ENCODE results near the gene SNED1. TPM values are rescaled to one million over a fixed set of nuclear protein-coding genes. Genes with fewer than 3 reads are reported as not detected.
A peak's percentile ranks its signal among the peaks of the same experiment; 100 is the strongest.

SNED1 gene
- total and polyA plus RNA-seq, 9 of the 15 experiments (the other 6 are each of a cell fraction or from before 2014, with no cell fraction given), result 0.03 to 0.07 (median 0.05) TPM; not detected in 5

DNA sequence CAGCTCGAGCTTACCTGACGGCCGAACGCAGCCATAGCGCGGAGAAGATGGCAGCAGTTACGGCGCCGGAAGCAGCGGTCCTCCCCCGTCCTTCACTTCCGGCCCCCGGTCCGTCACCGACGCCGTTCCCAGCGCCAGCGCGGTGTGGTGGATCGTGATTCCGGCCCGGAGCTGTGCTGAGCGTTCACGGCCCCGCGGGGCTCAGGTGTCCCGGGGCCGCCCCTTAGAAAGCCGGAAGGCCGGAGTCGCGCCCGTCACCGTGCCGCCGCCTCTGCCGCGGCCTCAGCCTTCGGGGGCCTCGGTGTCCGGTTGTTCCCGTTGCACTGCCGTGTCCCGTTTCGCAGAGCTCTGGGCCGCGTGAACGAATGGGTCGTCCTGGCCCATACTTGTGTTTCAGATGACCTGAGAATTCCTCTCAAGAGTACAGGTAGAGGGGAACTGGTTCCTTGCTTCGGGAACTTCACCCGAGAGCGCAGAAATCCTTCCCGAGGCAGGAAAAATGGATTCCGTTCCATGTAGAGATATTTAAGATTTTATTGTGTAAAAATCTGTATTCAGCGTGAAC is 103.9 kb downstream of the SNED1 start, which contains the start of gene MTERF4 (continued):
- TF ChIP-seq ZBED1 (IDR thresholded peaks at IDR 0.05) (0 out of 2 replicates have a peak, but pooled peaks have one; percentile 55), ZNF12 (CRISPR knock-in tag; IDR thresholded peaks at IDR 0.05) (no peak), CREBBP (IDR thresholded peaks at IDR 0.05; ENCODE audit: low read depth, low read length) (no peak), SAFB (IDR thresholded peaks at IDR 0.05; ENCODE audit: borderline replicate concordance, low read depth, low read length) (peak; percentile 52; the same call in 1 of the 2 replicates)
- TF ChIP-seq, protein P1, sequence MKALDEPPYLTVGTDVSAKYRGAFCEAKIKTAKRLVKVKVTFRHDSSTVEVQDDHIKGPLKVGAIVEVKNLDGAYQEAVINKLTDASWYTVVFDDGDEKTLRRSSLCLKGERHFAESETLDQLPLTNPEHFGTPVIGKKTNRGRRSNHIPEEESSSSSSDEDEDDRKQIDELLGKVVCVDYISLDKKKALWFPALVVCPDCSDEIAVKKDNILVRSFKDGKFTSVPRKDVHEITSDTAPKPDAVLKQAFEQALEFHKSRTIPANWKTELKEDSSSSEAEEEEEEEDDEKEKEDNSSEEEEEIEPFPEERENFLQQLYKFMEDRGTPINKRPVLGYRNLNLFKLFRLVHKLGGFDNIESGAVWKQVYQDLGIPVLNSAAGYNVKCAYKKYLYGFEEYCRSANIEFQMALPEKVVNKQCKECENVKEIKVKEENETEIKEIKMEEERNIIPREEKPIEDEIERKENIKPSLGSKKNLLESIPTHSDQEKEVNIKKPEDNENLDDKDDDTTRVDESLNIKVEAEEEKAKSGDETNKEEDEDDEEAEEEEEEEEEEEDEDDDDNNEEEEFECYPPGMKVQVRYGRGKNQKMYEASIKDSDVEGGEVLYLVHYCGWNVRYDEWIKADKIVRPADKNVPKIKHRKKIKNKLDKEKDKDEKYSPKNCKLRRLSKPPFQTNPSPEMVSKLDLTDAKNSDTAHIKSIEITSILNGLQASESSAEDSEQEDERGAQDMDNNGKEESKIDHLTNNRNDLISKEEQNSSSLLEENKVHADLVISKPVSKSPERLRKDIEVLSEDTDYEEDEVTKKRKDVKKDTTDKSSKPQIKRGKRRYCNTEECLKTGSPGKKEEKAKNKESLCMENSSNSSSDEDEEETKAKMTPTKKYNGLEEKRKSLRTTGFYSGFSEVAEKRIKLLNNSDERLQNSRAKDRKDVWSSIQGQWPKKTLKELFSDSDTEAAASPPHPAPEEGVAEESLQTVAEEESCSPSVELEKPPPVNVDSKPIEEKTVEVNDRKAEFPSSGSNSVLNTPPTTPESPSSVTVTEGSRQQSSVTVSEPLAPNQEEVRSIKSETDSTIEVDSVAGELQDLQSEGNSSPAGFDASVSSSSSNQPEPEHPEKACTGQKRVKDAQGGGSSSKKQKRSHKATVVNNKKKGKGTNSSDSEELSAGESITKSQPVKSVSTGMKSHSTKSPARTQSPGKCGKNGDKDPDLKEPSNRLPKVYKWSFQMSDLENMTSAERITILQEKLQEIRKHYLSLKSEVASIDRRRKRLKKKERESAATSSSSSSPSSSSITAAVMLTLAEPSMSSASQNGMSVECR (CRISPR knock-in tag; IDR thresholded peaks at IDR 0.05), result peak; percentile 88
- TF ChIP-seq, protein P2, sequence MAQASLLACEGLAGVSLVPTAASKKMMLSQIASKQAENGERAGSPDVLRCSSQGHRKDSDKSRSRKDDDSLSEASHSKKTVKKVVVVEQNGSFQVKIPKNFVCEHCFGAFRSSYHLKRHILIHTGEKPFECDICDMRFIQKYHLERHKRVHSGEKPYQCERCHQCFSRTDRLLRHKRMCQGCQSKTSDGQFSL (CRISPR knock-in tag; IDR thresholded peaks at IDR 0.05), result no peak
- TF ChIP-seq, protein P2 (tag; IDR thresholded peaks at IDR 0.05), result no peak
- TF ChIP-seq, protein P3, sequence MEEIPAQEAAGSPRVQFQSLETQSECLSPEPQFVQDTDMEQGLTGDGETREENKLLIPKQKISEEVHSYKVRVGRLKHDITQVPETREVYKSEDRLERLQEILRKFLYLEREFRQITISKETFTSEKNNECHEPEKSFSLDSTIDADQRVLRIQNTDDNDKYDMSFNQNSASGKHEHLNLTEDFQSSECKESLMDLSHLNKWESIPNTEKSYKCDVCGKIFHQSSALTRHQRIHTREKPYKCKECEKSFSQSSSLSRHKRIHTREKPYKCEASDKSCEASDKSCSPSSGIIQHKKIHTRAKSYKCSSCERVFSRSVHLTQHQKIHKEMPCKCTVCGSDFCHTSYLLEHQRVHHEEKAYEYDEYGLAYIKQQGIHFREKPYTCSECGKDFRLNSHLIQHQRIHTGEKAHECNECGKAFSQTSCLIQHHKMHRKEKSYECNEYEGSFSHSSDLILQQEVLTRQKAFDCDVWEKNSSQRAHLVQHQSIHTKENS (CRISPR knock-in tag; IDR thresholded peaks at IDR 0.05), result no peak
- TF ChIP-seq, protein P4, sequence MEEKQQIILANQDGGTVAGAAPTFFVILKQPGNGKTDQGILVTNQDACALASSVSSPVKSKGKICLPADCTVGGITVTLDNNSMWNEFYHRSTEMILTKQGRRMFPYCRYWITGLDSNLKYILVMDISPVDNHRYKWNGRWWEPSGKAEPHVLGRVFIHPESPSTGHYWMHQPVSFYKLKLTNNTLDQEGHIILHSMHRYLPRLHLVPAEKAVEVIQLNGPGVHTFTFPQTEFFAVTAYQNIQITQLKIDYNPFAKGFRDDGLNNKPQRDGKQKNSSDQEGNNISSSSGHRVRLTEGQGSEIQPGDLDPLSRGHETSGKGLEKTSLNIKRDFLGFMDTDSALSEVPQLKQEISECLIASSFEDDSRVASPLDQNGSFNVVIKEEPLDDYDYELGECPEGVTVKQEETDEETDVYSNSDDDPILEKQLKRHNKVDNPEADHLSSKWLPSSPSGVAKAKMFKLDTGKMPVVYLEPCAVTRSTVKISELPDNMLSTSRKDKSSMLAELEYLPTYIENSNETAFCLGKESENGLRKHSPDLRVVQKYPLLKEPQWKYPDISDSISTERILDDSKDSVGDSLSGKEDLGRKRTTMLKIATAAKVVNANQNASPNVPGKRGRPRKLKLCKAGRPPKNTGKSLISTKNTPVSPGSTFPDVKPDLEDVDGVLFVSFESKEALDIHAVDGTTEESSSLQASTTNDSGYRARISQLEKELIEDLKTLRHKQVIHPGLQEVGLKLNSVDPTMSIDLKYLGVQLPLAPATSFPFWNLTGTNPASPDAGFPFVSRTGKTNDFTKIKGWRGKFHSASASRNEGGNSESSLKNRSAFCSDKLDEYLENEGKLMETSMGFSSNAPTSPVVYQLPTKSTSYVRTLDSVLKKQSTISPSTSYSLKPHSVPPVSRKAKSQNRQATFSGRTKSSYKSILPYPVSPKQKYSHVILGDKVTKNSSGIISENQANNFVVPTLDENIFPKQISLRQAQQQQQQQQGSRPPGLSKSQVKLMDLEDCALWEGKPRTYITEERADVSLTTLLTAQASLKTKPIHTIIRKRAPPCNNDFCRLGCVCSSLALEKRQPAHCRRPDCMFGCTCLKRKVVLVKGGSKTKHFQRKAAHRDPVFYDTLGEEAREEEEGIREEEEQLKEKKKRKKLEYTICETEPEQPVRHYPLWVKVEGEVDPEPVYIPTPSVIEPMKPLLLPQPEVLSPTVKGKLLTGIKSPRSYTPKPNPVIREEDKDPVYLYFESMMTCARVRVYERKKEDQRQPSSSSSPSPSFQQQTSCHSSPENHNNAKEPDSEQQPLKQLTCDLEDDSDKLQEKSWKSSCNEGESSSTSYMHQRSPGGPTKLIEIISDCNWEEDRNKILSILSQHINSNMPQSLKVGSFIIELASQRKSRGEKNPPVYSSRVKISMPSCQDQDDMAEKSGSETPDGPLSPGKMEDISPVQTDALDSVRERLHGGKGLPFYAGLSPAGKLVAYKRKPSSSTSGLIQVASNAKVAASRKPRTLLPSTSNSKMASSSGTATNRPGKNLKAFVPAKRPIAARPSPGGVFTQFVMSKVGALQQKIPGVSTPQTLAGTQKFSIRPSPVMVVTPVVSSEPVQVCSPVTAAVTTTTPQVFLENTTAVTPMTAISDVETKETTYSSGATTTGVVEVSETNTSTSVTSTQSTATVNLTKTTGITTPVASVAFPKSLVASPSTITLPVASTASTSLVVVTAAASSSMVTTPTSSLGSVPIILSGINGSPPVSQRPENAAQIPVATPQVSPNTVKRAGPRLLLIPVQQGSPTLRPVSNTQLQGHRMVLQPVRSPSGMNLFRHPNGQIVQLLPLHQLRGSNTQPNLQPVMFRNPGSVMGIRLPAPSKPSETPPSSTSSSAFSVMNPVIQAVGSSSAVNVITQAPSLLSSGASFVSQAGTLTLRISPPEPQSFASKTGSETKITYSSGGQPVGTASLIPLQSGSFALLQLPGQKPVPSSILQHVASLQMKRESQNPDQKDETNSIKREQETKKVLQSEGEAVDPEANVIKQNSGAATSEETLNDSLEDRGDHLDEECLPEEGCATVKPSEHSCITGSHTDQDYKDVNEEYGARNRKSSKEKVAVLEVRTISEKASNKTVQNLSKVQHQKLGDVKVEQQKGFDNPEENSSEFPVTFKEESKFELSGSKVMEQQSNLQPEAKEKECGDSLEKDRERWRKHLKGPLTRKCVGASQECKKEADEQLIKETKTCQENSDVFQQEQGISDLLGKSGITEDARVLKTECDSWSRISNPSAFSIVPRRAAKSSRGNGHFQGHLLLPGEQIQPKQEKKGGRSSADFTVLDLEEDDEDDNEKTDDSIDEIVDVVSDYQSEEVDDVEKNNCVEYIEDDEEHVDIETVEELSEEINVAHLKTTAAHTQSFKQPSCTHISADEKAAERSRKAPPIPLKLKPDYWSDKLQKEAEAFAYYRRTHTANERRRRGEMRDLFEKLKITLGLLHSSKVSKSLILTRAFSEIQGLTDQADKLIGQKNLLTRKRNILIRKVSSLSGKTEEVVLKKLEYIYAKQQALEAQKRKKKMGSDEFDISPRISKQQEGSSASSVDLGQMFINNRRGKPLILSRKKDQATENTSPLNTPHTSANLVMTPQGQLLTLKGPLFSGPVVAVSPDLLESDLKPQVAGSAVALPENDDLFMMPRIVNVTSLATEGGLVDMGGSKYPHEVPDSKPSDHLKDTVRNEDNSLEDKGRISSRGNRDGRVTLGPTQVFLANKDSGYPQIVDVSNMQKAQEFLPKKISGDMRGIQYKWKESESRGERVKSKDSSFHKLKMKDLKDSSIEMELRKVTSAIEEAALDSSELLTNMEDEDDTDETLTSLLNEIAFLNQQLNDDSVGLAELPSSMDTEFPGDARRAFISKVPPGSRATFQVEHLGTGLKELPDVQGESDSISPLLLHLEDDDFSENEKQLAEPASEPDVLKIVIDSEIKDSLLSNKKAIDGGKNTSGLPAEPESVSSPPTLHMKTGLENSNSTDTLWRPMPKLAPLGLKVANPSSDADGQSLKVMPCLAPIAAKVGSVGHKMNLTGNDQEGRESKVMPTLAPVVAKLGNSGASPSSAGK (IDR thresholded peaks at IDR 0.05), result no peak
